ENCODE results near the gene PHETA2.
A peak's percentile ranks its signal among the peaks of the same experiment; 100 is the strongest.

Gene PHETA2, protein sequence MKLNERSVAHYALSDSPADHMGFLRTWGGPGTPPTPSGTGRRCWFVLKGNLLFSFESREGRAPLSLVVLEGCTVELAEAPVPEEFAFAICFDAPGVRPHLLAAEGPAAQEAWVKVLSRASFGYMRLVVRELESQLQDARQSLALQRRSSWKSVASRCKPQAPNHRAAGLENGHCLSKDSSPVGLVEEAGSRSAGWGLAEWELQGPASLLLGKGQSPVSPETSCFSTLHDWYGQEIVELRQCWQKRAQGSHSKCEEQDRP

DNA sequence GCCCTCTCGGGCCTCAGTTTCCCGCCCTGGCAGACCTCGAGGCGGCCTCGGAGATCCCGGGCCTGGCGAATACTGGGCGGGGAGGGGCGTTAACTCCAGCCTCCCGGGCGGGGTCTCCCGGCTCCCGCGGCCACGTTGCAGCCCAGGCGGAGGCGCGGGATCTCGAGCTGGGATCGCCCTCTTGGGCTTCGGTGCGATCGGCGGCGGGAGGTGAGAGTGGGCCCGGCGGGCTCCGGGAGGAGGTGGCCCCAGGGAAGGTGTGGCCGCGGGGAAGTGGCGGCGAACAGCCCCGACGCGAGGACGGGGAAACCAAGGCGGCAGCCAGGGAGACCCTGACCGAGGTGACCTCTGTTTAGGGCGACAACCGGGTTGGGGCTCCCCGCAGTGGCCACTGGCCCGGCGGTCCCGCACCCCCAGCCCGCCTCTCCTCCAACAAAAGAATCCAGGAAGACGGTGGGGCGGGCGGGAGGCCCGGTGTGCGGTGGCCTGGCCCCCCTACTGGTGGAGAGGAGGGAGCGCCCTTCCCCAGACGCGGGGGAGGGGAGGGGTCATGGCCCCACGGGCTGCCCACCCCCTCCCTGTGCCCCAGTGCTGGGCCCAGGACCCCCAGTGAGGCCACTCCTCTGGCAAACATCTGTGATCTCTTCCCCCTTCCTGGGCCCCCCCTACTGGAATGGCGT is at the start of gene PHETA2:
PHETA2 (plus strand) TSS at position 117 of the 680 bp plus-strand sequence. CDS start 3,046 bp downstream, outside the sequence.
- DNase-seq = peak; percentile 61

DNA sequence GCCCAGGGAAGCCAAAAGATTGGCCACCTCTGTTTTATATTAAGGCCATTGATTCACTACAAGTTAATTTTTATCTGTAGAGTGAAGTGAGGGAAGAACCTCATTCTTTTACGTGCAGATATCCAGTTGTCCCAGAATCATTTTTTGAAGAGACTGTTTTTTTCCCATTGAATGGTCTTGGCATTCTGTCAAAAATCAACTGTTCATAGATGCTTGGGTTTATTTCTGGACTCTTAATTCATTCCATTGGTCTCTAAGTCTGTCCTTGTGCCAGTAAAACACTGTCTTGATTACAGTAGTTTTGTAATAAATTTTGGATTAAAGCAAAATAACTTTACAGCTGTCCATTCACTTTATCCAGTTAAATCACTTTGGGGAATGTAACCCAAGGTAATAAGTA is 48.6 kb upstream of the PHETA2 start:
- DNase-seq = no peak

DNA sequence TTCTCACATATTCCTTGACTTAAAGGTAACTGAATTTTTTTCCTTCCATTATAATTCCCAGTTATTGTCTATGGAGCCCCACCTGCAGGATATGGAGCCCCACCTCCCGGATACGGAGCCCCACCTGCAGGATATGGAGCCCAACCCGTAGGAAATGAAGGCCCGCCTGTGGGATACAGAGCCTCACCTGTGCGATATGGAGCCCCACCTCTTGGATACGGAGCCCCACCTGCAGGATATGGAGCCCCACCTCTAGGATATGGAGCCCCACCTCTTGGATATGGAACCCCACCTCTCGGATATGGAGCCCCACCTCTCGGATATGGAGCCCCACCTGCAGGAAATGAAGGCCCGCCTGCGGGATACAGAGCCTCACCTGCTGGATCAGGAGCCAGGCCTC is 47.3 kb upstream of the PHETA2 start:
- no peak for DNase-seq

DNA sequence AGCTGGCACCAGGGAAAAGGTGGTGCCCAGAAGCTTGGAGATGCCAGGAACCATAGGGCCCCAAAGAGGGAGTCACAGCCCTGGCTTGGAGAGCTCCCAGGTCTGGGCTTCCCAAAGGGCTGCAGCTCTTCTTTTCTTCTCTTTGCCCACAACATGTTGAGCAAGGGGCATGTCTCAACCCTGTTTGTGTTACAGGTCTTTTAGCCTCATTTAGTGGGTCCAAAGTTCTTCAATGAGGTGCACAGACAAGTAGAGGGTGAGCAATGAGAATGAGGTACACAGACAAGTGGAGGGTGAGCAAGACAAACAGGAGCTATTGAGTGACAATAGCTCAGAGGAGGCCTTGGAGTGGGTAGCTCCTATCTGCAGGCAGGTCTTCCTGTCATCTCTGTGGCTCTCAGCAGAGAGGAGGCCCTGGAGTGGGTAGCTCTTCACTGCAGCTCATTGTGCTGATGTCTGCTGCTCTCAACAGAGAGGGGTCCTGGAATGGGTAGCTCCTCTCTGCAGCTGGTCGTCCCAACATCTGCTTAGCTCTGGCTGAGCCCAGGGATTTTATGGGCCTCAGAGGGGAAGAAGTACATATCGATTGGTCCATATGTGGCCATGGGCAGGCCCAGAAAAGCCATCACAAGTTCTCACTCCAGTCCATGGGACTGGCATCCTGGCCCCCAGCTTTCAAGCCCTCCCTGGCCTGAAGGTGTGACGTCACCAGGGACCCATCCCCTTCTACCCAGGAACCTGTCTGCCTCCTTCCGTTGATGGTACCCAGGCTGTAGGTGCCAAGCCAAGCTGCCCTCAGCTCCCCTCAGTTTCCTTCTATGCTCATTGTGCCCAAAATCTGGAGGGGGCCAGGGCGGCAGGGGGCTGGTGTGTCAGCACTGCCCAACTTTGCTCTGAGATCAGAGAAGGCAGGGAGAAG is 40.5 kb upstream of the PHETA2 start:
- DNase-seq = no peak

DNA sequence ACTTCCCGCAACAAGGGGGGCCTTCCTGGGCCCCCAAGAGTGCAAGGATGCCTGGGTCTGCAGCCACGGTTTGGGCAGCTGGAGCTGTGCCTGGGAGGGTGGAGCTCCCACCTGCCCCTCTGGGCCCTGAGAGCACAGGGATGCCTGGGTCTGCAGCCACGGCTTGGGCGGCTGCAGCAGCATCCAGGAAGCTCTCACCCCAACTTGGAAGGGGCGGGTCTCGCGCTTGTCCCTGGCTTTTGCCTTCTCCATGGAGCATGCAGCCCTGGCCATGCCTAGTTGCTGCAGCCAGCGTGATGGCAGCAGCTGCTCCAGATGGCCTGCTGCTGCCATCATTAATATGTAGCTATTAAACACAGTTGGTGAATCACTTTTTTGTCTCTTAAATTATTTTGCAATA is 38.8 kb upstream of the PHETA2 start:
- no peak for DNase-seq

DNA sequence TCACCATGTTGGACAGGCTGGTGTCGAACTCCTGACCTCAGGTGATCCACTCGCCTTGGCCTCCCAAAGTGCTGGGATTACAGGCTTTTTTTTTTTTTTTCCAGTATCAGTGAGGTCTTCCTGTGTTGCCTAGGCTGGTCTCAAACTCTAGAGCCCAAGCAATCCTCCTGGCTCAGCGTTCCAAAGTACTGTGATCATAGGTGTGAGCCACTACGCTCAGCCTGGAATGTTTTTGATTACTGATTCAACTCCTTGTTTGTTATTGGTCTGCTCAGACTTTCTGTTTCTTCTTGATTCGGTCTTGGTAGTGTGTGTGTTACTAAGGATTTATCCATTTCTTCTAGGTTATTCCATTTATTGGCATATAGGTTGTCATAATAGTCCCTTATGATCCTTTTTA is 34.8 kb upstream of the PHETA2 start:
- no peak for DNase-seq

DNA sequence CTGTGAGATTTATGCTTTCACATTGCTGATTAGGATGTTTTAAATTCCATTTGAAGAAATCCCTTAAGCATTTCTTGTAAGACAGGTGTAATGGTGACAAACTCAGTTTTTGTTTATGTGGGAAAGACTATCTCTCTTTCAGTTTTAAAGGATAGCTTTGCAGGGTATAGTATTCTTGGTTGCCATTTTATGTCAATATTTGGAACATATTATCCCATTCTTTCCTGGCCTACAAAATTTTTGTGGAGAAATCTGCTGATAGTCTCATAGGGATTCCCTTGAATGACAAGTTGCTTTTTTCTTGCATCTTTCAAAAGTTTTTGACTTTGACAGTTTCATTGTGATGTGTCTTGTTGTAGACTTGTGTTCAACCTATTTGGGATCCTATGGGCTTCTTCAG is 32.3 kb upstream of the PHETA2 start:
- DNase-seq = no peak

DNA sequence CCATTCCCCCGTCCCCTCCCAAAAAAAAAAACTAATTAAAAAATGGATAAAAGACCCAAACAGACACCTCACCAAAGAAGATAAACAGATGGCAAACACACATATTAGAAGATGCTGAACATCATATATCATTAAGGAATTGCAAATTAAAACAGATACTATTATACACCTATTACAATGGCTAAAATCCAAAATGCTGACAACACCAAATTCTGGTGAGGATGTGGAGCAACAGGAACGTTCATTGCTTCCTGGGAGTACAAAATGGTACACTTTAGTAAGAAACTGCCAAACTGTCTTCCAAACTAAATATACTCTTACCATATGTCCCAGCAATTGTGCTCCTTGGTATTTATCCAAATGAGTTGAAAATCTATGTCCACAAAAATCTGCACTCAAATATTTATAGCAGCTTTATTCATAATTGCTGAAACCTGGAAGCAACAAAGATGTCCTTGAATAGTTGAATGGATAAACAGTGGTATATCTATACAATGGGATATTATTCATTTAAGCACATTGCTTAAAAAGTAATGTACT is 23.3 kb upstream of the PHETA2 start:
- DNase-seq = no peak

DNA sequence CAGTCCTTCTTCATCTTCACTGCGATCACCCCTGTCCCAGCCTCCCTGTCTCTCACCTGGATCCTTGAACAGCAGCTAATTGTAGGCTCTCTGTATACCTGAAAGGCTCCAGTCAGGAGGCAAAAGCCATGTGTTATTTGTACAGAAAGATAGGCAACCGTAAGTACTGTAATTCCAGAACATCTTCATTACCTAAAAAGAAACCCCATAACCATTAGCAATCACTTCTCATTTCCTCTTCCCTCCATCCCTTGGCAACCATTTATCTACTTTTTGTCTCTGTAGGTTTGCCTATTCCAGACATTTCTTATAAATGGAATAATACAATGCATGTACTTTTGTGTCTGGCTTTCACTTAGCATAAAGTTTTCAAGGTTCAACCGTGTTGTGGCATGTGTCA is 21.3 kb upstream of the PHETA2 start:
- DNase-seq = no peak

DNA sequence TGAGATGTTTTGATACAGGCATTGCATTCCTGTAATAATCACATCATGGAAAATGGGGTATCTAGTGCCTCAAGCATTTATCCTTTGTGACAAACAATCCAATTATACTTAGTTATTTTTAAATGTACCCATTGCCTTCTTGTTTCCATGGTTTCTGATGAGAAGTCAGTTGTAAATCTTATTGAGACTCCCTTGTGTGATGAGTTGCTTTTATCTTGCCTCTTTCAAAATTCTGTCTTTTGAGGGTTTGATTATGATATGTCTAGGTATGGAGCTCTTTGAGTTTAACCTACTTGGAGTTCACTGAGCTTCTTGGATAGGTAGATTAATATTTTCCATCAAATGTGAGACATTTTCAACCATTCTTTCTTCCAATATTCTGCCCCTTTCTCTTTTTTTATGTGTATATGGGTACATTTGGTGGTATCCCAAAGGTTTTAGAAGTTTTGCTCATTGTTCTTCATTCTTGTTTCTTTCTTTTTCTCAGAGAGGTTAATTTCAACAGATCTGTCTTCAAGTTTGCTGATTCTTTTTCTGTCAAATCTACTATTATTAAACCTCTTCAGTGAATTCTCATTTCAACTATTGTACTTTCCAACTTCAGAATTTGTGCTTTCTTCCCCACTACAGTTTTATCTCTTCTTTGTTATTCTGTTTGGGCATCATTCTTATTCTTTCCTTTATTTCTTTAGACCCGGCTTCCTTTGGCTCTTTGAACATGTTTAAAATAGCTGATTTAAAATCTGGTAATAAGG is 17.1 kb upstream of the PHETA2 start:
- DNase-seq = no peak

DNA sequence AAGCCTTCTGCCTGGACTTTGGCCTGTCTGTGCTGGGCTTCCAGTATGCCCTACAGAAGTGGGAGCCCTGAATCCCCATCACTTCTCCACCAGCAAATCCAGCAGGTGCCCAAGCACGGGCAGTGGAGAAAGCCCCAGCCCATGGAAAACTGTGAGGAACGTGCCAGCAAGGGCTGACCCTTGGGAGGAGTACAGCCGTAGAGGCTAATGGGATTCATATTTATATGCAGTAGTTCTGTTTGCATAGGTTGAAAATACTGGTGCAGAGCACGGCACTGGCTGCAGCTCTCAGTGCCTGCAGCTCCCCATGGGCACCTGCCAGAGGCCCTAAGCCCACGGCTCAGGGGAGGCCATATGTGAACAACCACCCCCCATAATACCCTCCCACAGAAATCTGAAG is 13.6 kb upstream of the PHETA2 start:
- no peak for DNase-seq

DNA sequence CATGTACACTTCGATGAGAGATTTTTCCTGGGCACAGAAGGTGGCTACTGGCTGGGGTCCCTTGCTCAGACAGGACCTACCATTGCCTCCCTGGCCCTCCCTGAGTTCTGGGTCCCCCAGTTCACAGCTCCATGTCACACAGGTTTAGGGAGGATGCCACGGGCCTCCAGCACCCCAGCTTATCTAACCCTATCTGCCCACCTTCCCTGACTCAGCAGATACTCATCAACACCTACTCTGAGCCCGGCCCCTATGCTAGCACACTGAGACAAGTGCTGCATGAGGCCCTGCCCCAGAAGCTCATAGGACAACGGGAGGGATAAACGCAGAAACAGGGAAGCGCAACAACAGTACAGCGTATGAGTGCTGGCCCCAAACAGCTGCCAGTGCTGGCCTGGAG is 13.0 kb upstream of the PHETA2 start:
- DNase-seq = no peak

DNA sequence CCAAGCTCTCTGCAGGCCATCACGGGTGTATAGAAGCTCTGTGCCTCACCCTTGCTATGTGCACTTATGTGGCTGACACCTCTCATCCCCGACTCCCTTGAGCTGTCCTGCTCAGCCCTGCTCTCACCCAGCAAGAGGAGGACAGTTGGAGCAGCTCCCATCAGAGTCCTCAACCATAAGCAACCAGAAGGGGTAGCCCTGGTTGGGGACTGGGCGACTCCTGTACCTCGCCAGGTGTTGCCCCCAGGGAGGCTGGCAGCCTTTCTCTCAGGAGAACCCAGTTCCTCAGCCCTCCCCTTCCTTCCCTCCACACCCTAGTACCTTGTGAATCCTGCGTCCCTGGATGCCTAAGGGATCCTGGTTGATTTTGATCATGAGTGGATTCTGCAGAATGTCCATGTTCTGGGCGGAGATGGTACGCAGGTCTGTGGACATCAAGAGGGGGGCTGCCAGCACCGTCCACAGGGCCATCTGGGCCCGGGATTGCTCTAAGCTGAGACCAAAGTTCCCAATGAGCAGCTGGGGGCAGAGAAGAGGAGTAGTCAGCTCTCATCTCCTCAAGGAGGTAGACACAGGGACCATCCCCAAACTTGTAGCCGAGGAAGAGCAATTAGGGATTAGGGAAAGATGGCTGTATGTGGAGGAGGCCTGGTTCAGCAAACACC is 11.4 kb upstream of the PHETA2 start:
- DNase-seq = no peak

DNA sequence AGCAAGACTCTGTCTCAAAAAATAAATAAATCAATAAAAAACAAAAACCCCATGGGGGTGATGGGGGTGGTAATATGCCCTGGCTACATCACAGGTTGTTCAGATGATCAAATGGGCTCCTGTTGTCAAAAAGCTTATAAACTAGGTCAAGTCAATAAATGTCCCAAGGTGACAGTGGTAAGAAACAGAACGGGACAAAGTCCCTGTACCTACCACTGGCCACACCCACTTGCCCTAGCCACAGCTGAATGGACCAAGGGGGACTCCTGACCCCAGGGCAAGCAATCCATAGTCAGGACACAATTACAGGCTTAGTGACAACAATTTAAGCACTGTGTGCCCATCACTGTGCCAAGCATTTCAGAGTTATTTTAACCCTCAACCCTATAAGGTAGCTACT is 9.4 kb upstream of the PHETA2 start:
- no peak for DNase-seq

DNA sequence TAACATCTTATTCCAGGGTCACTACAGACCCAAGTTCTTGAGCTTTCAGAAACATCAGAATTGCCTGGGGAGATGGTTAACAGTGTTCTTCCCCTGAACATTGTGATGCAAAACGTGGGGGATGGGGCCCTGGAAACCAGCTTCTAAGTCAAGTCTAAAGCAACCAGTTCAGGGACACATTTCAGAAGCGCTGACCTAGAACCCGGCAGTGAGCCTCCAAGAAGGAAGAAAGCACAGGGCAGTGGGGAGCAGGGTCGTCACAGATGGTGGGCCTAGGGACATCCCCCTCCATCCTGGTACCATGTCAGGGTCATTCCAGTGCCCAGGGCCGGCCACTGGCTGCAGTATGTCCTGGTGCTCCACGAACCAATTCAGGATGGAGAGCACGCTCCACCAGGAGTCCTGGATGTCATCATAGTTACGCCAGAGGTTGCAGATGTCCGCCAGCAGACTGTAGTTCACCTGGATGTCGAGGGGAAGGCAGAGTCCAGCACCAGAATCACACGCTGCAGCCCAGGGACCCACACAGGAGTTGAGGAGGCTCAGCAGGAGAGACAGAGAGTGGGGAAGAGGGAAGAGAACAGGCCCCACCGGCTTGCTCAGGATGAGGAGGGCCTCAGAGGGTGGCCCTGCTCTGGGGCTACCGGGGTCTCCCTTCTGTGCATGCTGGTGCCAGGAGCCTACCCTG is 8.5 kb upstream of the PHETA2 start:
- no peak for DNase-seq

DNA sequence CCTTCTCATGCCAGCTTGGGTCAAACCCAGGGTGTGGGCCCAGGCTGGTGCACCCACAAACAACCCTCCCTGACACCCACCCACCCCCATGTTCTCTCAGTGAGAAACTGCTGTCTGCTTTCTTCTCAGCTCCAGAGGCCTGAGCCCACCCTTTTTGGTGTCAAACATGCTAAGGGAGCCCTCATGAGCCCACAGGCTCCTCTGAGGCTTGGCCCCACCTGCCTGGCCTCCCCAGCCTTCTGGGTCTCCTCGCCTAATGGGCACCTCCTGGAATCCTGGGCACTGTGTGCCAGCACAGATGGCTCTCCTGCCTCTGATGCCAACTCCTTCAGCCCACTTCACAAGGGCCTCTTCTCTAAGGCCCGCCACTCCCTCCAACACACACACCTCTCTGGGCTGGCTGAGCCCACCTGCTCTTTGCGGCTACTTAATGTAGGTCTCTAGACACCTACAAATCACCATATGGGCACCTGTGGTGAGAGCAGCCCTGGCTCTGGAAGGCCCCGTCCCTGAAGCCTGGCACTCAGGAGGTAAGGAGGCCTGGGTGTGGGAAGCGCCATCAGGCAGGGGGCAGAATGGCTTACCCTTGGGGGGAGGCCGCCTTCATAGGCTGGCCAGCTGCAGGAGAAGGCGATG is 7.8 kb upstream of the PHETA2 start:
- peak; percentile 15 for DNase-seq

DNA sequence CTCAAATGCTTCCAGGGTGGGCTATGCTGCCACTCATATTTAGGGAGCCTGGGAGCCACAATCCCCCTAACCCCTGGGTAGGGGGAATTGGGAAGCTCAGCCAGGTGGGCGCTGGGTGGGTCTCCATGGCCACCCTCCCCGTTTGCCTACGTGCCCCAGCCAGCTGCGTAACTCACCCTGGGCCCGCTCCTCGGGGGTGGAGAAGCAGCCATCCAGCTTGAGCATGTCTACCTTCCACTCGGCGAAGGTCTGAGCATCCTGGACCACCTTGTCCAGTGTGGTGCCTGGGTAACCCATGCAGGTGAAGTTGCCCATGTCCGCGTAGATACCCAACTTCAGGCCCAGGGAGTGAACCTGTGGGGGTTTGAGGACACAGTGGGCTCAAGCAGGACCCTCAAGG is 7.1 kb upstream of the PHETA2 start:
- no peak for DNase-seq

DNA sequence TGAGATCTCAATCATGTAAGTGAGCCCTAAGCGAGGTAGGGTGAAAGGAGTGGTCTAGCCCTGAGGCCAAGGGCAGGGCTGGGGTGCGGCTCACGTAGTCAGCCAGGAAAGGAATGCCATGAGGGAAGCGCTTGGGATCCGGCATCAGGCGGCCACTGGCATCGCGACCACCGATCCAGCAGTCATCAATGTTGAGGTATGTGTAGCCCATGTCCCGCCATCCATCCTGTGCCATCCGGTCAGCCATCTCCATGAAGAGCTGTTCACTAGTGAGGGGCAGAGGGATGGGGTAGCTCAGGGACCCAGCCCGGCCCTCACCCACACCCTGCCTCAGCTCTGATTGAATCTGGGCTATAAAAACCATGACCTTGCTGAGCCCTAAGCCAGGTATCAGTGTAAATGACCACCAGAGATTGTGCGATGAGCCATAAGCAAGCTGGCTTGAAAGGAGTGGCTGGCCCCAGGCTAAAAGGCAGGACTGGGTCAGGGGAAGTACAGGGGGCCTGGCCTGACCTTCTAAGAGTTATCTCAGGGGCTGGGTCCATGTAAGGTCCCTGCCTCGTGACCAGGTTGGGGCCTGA is 6.3 kb upstream of the PHETA2 start:
- no peak for DNase-seq

DNA sequence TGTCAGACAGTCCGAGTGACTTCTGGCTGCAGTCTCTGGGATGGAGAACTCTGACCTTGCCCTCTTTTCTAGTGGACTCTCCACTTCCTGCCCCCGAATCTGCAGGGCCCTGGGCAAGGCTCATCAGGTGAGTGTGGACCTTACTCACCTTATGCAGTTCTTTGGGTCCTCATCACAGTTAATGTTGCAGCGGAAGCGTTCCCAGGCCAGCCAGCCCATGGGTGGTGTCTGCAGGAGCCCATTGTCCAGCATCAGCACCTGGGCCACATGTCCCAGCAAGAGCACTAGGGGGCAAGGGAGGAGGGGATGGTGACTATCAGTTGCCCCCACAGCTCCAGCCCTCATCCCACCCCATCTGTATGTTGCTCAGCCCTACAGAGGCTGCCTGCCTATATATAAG is 5.8 kb upstream of the PHETA2 start:
- no peak for DNase-seq

DNA sequence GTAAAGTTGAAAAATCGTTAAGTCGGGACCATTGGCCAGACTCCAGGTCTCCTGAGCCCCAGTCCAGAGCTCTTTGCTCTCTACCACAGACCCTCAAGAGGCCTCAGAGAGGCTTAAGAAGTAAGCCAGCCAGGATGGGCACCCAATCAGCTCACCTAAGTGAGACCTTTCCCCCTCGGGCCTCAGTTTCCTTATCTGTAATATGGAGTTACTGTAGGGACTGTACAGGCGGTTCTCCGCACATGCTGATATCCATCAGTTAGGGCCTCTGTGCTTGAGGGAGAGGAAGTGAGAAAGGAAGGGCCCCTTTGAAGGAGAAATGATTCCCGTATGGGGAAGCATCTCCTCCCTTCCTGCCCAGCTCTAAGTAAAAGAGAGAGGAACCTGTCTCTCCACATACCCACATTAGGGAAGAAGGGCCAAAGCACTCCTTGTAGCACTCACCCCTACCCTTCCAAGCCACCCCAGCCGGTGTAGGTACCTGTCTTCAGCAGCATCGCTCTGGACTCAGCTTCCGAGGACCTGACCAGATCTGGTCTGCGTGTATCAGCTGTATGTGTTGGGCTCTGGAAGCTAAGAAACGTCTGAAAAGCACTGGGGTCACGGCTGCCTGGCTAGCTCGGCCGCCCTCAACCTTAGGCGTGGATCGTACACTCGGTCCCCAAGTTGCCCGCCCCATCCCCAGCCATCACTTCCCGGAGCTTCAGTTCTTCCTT is 4.1 kb upstream of the PHETA2 start:
- DNase-seq = no peak
